Body of pancreas (tissue), 4 donors: ENCODE measurements around the gene GPN2.

Experiments used
- CTCF ChIP-seq, 7 experiments: fragments of 450-650 bp in 4 of 7; fragments of 200-600 bp in 3 of 7; sonication (generic) in 3 of 7; IDR thresholded peaks; one replicate each; pipeline ENCODE4 v1.5.1; 2016 to 2019; ENCODE audit warnings: antibody characterized with exemption in 7 of 7
- POLR2A ChIP-seq, 3 donors: fragments of 450-650 bp; IDR thresholded peaks; one replicate each; pipeline ENCODE4 v1.6.1; 2016; ENCODE audit warnings: antibody characterized with exemption in 3 of 3, mild to moderate bottlenecking in 2 of 3

DNA sequence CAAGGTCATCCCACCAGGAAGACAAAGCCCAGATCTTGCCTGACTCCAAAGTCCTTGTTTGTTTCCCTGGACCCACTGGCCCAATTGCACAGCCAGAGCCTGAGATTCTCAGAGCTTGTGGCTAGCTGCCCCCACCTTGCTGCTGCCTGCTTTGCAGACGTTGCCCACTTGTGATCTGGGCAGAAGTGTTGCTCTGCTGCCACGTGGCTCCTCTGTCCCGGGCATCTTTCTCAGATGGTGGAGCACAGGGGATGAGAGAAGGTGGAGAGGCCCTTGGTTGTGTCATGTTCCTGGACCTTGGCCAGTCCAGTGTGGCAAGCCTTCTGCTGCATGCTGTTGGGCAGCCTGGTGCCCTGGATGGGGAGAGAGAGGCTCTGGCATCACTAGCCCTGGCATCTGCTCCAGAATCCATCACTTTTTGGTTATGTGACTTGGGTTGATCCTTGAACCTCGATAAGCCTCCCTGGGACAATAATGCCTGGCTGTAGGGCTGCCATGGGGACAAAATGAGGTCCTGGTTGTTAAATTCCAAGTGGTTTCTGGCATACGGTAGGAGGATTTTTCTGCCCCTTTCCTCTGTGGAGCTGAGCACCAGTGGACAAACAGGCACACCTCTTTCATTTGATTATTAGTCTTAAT is 25.2 kb upstream of the GPN2 start:
- TF ChIP-seq CTCF (IDR thresholded peaks at IDR 0.05) (no peak), POLR2A (IDR thresholded peaks at IDR 0.05) (no peak)
